Cortex of kidney (tissue), 1 donor: ENCODE results near the gene ZNF775.

ENCODE experiments used
- DNase-seq: peaks from one replicate; lab custom pipeline; 2025; lab: John Stamatoyannopoulos, UW

Gene ZNF775

DNA sequence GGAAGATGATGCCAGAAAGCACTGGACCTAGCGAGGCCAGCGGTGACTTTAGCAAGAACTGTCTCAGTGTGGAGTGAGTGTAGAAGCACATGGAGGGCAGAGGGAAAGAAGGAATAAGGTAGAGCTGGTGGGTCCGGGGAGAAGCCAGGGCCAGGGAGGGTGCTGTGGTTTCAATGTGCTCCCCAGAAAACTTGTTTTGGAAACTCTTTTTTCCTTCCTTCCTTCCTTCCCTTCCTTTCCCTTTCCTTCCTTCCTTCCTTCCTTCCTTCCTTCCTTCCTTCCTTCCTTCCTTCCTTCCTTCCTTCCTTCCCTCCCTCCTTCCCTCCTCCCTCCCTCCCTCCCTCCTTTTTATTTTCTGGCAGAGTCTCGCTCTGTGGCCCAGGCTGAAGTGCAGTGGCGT lies 32.2 kb upstream of the ZNF775 start:
- no peak for DNase-seq

DNA sequence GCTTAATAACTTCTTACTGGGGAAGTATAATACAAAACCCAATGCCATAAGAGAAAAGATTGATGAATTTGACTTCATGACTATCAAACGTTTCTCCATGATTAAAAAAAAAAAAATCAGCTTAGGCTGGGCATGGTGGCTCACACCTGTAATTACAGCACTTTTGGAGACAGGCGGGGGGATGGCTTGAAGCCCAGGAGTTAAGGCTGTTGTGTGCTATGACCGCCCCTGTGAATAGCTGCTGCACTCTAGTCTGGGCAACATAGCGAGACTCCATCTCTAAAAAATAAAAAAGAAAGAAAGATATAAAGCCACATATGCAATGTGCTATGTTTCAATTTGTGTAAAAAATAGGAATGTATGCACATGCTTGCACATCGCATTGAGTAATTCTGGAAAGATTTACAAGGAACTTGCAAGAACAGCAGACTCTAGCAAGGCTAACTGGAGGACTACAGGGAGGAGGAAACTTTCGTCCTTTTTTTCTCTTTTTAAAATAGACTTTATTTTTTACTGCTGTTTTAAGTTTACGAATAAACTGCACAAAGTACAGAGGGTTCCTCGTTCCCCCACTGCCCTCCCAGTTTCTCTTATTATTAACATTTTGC lies 27.4 kb upstream of the ZNF775 start:
- DNase-seq, result no peak

DNA sequence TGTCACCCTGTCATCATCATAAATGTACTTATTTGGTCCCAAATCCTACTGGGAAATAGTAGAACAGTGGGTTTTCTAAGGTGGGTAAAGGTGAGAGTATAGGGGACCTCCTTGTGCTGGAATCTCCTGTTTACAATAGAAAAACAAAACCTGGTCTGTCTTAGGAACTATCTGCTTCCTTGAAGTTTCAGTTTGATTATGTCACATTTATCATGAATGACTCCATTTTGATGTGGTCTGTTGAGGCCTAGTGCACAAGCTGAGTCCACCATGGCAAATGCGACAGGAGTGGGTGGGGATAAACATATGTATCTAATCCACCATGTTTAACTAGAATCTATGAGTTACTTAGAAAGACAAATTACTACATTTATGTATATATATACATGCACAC lies 23.5 kb upstream of the ZNF775 start:
- no peak for DNase-seq

DNA sequence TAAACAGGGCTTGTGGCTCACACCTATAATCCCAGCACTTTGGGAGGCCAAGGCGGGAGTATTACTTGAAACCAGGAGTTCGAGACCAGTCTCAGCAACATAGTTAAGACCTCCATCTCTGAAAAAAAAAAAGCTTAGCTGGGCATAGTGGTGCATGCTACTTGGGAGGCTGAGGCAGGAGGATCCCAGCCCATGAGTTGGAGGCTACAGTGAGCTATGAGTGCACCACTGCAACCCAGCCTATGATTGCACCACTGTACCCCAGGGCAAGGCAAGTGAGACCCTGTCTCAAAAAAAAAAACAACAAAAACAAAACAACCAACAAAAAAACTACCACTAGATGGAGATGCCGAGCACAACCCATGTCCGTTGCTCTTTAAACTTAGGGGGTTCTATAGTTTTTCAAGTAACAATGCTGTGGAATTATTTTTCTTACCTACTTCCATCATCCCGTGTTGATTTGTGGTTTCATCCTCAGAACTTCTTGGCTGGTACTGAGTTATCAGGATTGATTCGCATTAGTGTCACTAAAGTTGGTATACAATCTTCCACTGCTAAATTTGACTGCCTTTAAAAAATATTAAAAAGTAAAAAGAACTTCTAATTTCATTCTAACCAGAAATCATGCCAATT lies 22.7 kb upstream of the ZNF775 start:
- DNase-seq, result no peak

DNA sequence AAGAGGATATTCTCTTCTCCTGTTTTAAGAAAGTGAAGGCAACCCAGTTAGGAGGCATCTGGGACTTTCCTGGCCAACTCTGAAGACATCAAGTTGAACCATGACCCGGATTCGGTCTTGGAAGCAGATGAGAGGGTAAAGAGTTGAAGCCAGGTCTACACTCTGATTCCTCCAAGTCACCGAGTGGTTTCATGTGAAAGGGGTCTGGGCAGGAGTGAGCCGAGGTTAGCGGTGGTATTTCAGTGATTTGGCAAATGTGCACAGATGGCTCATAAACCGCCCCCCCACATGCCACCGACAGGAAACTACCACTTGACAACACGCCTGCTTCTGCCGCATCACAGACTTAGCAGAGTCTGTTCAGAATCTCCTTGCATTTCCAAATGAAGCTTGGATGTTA lies 21.9 kb upstream of the ZNF775 start:
- DNase-seq, result no peak

DNA sequence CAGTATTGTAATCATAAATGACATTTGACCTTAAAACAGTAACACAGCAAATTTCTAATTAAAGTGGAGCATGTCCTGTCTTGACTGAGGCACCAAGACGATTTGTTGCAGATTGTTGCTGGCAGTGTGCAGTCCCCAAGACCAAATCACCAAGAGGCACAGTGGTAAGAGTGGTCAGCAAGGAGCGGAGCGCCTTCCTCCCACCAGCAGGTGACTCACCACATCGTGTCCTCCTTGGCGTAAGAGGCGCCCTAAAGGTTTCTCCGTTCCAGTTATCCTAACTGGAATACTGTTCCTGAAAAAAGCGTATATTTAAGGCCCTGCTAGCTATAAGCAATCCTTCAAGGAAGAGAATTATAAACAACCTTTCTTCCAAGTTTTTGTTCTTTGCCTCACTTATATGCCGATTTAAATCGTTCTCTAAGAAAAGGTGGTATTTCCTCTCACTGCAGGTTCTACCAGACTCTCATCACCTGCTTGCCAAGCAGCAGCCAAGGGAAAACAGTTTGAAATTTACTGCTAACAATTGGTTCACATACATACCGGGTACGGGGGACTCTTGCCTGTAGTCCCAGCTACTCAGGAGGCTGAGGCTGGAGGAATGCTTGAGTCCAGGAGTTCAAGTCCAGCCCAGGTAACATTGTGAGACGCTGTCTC lies 21.2 kb upstream of the ZNF775 start:
- DNase-seq, result no peak

DNA sequence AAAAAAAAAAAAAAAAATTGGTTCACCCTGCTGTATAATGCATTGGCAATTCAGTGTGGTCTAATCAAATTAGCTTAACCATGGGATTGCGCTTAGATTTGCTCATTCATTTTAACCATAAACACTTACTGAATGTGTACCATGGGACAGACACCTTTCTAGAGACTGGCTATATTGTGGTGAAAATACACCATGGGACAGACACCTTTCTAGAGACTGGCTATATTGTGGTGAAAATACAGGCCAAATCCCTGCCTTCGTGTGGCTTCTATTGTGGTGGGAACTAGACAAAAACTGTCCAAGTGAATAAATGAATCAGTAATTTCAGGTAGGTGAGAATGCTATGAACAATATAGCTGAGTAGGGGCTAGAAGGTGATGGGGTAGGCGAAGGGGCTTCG lies 20.7 kb upstream of the ZNF775 start:
- no peak for DNase-seq

DNA sequence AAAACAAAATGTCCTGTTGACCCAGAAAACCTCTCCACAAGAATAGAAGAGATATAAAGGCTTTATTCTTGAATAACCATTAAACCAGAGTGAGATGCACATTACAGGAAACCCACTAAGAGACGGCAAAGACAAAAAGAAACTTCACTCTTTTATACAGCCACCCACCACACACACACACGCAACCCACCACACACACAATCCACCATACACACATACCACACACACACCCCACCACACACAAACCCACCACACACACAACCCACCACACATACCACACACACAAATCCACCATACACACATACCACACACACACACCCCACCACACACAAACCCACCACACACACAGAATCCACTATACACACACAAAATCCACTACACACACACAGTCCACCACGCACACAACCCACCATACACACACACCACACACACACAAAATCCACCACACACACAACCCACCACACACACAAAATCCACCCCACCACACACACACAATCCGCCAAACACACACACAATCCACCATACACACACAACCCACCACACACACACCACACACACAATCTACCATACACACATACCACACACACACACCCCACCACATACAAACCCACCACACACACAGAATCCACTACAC lies 20.0 kb upstream of the ZNF775 start:
- DNase-seq, result no peak

DNA sequence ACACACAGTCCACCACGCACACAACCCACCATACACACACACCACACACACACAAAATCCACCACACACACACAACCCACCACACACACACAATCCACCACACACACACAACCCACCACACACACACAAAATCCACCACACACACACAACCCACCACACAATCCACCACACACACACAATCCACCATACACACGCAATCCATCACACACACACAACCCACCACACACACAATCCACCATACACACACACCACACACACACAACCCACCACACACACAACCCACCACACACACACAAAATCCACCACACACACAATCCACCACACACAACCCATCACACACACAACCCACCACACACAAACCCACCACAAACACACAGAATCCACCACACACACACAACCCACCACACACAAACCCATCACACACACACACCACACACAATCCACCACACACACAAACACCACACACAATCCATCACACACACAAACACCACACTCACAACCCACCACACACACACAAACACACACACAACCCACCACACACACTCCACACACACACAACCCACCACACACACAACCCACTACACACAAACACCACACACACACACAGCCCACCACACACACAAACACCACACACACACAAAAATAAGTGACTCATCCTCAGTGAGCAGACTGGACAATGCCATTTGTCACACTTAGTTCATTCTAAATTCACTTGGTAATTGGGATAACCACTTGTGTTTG lies 19.3 kb upstream of the ZNF775 start:
- no peak for DNase-seq

DNA sequence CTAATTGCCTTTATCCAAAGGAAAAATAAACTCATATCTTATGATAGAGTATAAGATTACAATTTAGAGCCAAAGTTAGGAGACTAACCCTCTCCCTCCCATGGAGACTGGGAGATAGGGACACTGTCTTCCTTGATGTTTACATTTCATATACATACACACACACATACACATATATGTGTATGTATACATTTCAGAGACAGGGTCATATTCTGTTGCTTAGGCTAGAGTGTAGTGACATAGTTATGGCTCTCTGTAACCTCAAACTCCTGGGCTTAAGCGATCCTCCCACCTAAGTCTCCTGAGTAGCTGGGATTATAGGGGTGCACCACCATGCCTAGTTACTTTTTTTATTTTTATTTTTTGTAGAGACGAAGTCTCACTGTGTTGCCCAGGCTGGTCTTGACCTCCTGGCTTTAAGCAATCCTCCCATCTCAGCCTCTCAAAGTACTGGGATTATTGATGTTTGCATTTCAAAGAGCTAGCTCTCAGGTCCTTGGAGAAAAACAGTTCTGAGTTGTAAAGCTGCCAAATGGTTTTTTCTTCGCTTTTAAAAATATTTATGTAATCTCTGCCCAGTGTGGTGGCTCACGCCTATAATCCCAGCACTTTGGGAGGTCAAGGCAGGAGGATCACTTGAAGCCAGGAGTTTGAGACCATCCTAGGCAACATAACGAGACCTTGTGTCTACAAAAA lies 18.6 kb upstream of the ZNF775 start:
- no peak for DNase-seq

DNA sequence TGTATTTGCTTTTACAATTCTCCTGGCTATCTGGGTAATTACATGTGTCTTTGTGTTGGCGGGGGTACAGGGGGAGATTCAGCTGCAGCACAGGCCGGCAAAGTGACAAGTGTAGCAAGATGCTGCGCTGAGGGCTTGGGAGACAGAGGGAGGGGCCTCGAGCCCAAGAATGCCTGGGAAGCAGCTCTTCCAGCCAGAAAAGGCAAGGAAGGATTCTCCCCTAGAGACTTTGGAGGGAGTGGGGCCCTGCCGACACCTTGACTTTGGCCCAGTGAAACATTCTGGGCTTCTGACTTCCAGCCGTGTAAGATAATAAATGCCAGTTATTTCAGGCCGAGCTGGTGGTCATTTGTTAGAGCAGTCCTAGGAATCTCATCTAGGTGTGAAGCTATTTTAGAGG lies 17.7 kb upstream of the ZNF775 start:
- DNase-seq, result no peak

DNA sequence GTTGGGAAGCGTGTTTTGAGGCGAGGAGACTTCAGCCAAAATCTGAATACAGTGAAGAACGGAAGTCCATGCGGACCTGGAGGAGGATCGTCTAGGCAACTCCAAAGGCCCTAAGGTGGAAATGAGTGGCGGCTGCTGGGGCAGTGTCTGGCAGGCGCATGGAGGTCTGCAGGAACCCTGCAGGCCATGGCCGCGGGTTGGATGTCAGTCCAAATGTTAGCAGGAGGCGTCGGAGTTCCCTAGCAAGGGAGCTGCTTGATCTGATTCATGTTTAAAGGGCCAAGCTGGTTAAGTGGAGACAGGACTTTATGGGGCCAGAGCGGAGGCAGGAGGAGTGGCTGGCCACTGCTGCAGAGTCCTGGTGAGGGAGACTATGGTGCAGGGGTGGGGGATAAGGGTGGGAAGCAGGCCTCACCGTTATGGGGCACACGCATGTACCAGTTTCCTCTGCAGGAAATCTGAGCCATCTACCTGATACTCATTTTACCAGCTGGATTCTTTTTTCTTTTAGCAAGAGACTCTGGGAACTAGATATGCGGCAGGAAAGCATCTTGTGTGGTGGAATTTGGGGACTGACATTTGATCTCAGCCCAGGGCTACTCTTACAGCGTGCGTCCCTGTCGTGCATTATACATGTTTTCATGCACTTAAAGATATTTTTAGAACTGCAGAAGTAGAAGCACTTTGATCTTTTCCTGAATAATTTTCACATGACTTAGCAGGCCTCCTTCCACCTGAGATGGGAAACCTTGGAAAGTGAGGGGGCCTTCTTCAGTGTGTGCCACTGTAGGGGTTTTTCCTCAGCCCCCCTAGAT lies 17.1 kb upstream of the ZNF775 start:
- no peak for DNase-seq

DNA sequence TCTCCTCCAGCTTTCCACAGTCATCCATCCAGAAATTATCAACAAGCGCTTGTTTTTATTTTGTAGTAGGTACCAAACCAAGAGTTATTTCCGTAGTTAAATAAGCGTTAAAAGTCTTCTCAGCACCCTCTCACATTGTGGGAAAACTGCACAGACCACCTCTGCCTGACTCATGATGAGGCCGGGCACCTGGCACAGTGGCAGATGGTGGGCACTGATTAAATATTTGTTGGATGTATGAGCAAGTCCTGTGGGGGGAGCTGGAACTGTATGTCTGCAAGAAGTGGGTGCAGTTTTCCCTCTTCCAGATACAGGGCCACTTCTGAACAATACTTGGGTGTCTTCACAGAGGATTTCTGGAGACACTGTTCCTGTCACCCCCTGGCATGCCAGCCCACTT lies 15.8 kb upstream of the ZNF775 start:
- DNase-seq, result no peak

DNA sequence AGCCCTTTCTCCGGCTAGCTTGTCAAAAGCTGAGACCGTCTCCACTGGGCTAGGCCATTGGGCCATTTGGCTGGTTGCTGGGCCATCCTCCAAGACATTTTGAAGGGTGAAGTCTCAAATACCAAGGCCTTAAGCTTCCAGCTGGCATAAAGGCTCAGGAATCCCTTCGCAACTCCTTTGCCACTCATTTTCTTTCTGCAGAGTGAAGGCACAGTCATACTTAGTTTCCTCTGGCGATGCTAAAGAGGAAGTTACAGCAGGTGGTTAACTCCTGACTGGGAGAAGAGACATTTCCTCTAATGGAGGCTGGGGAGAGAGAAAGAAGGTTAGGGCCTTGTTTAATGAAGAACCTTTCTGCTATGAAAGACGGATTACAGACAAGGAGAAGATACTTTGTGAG lies 15.3 kb upstream of the ZNF775 start:
- DNase-seq, result no peak

DNA sequence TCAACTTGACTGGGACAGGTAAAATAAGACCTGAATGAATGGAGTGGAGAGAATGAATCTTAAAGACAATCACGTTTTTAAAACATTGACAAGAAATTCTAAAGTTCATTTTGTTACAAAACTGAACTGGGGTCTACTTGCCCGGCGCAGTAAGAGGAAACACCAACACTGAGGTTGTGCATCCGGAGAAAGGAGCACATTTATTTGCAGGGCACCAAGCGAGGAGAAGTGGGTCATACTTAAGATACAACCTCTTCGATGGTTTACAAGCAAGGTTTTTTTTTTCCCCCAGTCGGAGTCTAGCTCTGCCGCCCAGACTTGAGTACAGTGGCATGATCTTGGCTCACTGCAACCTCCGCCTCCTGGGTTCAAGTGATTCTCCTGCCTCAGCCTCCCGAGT lies 13.9 kb upstream of the ZNF775 start:
- DNase-seq, result no peak

DNA sequence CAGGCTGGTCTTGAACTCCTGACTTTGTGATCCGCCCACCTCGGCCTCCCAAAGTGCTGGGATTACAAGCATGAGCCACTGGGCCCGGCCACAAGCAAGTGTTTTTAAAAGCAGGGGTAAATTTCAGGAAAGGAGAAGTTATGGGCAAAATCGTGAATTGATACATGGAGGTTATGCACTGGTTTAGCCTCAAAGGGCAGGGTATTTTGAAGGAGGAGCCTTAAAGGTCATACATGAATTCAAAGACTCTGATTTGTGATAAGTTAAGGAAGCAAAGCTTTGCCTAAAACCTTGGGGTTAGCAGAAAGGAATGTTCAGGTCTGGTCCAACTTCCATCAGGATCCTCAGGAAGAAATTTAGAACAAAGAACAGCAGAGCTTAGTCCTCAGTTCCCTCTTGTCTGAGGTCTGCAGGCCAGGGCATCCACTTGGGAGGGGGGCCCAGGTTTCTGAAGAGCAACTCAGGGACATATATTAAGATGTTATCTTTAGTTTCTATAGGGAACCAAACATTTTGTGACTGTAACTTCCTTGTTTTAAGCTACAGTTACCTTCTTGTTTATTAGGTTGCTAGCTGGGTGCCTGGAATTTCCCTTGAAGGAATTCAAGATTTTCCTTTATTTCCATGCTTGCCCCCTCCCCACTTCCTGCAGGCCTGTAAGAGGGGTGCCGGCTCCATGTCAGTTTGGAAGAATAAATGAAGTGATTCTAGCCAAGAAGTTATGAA lies 13.3 kb upstream of the ZNF775 start:
- no peak for DNase-seq

DNA sequence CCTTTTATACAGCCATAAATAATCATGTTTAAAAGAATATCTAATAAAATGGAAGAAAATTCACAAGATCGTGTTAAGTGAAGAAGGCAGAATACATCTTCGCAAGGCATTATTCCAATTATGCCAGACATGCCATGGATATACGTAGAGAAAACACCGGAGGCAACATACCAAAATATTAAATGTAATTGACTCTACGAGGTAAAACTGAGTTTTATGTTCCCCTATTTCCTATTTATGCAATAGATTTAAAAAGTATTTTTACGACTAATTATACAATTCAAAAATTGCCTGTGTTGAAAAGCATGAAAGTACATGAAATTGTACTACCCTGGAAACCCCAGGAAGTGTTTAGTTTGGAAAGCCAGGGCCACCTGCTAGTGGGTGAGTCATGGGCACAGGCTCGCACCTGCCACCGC lies 11.4 kb upstream of the ZNF775 start:
- no peak for DNase-seq

DNA sequence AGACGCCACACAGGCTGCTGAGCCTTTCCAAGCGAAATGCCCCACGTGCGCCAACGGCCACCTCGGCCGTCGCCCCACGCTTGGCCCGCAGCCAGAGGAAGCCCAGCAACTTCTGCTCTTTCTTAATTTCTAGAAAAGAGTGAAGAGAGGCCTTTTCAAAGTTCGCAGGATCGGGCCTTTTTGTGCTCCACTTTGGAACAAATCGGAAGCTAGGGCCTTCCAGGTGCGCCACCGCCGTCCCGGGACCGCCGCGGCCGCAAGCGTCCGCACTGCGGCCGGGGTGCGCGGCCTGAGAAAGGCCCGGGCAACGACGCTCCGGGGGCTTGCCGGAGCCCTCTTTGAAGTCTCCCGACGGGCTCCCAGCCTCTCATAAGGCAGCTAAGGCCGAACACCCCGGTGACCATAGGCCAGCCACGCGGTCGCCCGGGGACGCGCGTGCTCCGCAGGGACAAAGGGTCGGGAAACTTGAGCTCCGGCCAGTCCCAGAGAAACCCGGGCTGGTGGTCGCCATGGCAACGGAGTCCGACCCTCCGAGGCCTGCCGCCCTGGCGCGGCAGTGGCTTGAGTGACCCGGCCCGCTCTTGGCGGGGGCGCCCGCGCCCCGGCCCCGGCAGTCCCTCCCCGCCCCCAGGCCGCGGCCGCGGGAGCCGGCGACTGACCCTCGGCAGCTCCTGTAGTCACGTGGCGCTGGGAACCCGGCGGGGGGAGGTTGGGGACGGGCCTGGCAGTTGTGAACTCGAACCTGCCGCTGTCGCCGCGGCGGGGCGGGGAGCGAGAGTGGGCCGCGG lies 10.8 kb upstream of the ZNF775 start, which contains the start of gene REPIN1:
REPIN1 (plus strand) TSS at position 727 of the 788 bp plus-strand sequence. CDS start 890 bp downstream, outside the sequence.
- no peak for DNase-seq
